ENCODE measurements around the gene NLRP10. TPM values are rescaled to one million over a fixed set of nuclear protein-coding genes. Genes with fewer than 3 reads are reported as not detected.

NLRP10 gene, protein sequence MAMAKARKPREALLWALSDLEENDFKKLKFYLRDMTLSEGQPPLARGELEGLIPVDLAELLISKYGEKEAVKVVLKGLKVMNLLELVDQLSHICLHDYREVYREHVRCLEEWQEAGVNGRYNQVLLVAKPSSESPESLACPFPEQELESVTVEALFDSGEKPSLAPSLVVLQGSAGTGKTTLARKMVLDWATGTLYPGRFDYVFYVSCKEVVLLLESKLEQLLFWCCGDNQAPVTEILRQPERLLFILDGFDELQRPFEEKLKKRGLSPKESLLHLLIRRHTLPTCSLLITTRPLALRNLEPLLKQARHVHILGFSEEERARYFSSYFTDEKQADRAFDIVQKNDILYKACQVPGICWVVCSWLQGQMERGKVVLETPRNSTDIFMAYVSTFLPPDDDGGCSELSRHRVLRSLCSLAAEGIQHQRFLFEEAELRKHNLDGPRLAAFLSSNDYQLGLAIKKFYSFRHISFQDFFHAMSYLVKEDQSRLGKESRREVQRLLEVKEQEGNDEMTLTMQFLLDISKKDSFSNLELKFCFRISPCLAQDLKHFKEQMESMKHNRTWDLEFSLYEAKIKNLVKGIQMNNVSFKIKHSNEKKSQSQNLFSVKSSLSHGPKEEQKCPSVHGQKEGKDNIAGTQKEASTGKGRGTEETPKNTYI
- not detected in 2 replicates for total RNA-seq

DNA sequence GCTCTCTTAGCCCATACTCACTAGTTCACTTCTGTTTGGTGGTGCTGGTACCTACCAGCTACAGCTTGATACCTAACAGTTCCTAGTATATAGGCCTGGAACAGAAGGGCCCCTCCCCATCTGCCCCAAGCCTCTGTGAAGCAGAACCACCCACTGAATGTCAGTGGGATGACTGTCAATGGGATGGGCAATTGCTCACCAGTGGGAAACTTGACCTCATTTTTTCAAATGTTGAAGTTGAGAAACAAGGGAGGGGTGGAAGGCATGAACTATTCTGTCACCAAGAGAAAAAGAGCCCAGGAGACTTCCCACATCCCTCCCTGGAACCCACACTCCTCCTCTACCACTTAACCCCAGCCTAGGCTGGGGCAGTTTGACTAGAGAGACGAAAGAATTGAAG is at the start of gene NLRP10:
TSS of gene NLRP10 (minus strand) at position 62 of the 400 bp plus-strand sequence. CDS start 1,952 bp downstream, outside the sequence.
- intact Hi-C loops (cut with micrococcal nuclease), result no loop called here

DNA sequence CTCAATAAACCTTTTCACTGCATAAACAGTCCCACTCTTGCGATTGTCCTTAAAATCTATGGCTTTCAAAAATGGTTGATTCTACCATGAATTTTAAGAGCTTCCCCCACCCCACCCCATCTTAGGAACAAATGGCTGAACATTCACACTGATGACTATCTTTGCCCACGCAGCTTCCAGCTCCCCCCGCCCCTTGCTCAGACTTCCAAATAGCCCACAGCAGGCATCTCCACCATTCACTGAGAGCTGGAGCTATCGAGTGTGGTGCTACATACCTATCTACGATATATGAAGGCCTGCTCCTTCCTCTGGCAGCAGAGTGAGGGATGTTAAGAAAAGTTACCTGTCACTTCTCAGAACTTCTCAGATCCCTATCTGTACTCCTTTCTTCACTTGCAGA is 48.6 kb upstream of the NLRP10 start:
- intact Hi-C loops (cut with micrococcal nuclease), result no loop called here

DNA sequence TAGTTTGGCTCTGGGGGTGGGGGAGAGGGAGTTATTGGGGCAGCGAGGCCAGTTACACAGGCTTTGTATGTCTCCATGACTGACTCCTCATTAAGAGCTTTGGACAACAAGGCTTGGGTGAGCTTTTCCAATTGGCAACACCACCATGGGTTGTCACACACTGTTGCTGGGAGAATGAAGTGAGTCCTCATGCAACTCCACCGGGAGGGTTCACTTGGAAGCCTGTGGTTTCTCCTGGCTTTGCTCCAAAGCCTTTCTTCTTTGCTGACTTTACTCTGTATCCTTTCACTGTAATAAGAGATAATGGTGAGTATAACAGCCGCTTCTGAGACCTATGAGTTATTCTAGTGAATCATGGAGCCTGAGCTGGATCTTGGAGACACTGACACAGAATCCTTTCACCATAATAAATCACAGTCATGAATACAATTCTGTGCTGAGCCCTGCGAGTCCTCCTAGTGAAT is 46.8 kb upstream of the NLRP10 start:
- intact Hi-C loops (cut with micrococcal nuclease), result no loop called here

DNA sequence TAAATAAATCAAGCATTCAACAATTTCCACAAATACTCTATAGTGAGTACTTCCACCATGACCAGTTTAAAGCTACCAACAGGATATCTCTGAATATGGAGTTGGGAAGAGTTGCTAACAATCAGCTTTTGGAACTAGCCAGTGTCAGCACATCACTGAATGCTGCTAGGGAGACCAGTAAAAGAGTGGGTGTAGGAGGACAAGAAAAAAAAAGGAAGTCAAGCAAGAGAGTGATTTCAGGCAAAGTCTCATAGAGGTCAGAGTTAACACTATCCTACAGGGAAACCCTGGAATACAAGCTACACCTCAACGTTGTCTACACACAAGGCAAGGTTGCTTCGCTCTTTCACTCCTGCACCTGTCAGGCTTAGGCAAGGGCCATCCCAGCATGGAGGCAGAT is 46.1 kb upstream of the NLRP10 start:
- intact Hi-C loops (cut with micrococcal nuclease), result no loop called here

DNA sequence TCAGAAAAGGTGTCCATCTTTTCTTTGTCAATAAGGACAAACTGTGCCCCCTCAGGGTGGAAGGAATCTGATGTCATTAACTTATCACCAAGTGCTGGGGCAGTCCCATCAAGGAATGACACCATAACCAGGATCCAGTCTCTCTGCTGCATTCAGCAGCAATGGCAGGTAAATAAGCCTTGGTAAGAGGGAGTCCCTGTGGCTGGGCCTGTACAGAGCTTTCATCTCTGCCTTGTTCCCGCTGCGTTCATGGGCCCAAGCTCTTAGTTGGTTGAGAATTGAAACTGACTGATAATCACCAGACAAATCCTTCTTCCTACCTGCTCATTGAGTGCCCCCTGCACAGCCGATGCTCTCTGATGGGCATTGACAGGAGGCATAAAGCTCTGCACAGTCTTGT is 44.6 kb upstream of the NLRP10 start:
- intact Hi-C loops (cut with micrococcal nuclease), result no loop called here

DNA sequence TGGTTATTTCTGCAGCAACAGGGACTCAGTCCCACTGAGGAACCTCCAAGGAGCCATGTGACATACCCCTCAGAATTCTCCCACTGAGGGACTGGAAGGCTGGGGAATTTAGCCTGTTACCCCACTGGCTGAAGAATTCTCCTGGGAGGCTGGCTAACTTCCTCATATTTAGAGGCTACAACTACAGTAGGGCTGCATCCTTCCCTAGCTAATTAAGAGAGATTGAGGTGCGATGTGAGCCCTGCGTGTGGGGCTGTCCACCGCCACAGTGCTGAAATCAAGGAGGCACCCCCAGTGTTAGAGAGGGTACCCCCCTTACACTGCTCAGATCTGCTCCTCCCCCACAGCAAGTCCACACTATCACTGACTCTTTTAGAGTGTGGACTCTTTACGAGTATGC is 43.0 kb upstream of the NLRP10 start:
- intact Hi-C loops (cut with micrococcal nuclease), result no loop called here

DNA sequence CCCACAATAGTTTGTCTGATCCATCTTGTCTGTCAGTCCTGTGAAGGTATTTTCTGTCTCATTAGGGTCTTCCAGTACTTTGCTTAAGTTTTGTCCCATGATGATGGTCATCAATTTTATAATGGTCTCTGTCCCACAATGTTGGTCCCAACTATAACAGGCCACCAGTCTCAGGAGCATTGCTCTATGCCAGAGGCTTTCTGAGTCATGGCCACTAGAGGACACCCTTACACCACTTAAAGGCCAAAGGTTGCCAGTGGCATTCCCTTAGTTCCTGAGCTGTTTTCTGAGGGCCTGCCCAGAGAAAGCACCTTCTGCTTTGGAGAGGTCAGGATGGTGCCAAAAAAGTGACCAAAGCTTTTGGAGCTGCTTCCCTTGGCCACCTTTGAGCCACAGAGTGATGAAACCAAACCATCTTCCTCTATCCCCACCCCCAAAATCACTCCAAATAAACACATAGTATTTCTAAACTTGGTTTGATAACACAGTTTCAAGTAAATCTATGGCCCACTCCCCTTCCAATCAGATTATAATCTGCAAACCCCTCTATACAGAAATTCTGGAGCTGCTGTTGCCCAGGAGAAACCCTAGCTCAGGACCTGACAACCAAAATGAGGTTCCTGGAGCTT is 41.2 kb upstream of the NLRP10 start:
- intact Hi-C loops (cut with micrococcal nuclease), result loop anchor here (1.0 kb wide), 2 partner anchors 27 to 93 kb away; no protein-coding TSS in a partner anchor

DNA sequence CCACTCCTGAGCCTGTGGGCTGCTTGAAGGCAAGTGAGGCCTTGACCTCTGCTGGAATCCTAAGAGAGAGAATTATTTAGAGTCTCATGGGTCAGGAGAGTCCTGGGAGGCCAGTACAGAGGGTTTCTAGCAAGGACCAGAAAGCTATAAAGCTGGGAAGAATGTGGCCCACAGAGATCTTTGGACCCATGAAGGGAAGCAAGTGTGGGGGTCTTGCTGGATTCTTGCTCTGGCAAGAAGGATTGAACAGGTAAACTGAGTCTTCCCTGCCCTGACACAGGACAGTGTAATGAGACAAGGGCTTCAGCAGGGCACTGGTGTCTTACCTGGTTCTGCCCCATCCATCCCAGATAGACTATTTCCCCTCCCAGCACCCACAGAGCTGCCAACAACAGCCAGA is 40.3 kb upstream of the NLRP10 start:
- intact Hi-C loops (cut with micrococcal nuclease), result no loop called here

DNA sequence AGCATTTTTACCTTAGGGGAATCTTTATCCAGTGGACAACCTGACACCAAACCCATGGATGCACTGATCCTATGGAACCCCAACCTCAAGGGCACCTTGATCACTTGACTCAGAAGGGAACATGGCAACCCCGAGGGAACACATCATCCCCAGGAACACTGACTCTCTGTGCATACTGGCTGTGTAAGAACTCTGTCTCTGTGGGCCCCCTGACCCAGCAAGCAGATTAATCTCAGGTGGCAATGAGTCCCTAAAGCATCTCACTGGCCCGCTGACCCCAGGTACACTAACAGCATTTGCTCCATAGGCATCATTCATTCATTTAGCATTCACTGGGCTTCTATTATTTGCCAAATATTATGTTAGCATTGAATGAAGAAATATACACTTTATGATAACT is 38.8 kb upstream of the NLRP10 start:
- intact Hi-C loops (cut with micrococcal nuclease), result no loop called here

DNA sequence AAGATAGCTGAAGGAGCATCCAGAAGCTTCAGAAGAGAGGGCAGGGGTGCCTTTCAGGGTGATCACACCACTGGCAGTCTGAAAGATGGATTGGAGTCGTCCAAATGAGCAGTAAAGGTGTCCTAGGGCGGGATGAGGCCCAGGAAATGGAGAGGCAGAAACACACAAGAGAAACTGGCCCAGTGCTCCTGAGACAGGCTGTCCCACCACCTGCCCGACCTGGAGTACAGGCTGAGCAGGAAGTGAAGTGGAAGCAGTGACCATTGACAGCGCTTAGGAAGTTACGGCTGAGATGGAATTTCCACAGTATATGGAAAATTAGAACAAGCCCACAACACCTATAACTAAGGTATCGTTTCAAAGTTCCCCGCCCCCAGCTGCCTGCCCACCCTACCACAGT is 37.9 kb upstream of the NLRP10 start:
- intact Hi-C loops (cut with micrococcal nuclease), result no loop called here

DNA sequence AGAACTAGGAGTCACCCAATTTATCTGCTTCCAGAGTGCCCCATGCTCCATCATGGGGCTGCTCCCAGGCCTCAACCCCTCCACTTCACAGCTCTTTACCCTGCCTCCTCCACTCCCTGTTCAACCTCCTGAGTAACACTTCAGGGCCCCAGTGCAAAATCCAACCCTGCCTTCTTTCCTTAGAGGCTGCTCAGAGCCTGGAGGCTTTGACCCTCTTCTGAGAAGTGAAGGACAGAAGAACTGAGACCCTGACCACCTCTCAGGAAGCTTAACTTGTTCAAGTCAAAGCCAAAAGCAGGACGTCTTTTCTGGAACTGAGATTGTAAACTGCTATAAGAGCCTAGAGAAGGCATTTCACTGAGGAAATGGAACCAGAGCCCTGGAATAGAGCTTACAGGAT is 37.4 kb upstream of the NLRP10 start:
- intact Hi-C loops (cut with micrococcal nuclease), result no loop called here

DNA sequence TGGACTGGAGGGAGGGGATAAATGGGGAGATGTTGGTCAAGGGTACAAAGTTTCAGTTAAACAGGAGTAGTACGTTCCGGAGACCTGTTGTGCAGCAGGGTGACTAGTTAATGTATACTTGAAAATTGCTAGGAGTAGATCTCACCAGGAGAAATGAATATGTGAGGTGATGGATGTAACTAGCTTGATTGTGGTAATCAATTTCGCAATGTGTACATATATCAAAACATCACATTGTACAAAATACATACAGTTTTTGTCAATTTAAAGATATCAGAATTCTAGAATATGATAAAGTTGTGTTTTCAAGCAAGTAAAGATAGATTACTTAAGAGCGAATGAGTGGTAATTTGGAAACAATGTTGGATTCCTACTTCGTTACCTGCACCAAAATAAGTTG is 35.1 kb upstream of the NLRP10 start:
- intact Hi-C loops (cut with micrococcal nuclease), result no loop called here

DNA sequence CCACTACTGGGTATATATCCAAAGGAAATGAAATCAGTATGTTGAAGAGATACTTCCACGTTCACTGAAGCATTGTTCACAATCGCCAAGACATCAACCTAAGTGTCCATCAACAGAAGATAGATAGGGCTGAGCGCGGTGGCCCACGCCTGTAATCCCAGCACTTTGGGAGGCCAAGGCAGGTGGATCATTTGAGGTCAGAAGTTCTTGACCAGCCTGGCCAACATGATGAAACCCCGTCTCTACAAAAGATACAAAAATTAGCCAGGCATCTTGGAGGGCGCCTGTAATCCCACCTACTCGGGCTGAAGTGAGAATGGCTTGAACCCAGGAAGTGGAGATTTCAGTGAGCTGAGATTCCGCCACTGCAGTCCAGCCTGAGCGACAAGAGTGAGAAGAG is 34.5 kb upstream of the NLRP10 start:
- intact Hi-C loops (cut with micrococcal nuclease), result no loop called here

DNA sequence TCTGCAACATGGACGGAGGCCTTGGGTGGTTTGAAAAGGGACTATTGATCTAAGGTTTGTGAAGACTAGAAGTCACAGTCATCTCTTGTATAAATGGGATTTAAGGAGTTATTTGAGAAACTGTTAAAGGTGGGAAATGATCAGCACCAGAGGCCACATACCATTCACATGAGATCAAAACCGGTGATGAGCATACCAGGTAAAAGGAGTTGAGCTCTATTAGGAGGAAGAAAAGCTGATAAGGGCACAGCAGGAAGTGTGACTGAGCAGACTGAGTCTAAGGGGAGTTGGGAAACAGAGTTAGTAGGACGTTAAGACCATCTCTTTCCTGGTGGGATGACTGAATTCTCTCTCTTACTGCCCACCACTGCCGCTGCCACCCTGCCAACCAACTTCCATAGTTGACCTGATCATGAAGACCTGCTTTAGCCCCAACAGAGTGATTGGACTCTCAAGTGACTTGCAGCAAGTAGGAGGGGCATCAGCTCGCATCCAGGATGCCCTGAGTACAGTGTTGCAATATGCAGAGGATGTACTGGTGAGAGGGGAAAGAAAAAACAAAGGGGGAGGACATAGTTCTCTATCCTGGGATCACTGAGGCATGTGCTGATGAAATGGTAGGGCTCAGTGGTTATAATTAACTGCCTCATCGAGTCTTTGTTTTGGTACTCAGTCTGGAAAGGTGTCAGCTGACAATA is 29.5 kb upstream of the NLRP10 start:
- intact Hi-C loops (cut with micrococcal nuclease), result no loop called here

DNA sequence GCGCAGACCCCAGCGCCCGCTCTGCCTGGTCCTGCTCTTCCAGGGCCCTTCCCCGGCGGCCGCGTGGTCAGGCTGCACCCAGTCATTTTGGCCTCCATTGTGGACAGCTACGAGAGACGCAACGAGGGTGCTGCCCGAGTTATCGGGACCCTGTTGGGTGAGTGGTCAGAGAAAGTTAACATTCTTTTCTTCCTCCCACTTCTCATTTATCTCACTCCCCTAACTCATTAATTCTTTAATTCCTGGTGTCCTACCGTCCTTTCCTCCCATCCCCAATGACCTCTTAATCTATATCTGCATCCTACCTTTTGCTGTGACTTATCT is 22.3 kb upstream of the NLRP10 start:
- intact Hi-C loops (cut with micrococcal nuclease), result loop anchor here (1.0 to 10.0 kb wide), 7 partner anchors 31 to 1385 kb away; partner anchors contain the start of genes ILK, PPFIBP2, RPL27A and RRP8

DNA sequence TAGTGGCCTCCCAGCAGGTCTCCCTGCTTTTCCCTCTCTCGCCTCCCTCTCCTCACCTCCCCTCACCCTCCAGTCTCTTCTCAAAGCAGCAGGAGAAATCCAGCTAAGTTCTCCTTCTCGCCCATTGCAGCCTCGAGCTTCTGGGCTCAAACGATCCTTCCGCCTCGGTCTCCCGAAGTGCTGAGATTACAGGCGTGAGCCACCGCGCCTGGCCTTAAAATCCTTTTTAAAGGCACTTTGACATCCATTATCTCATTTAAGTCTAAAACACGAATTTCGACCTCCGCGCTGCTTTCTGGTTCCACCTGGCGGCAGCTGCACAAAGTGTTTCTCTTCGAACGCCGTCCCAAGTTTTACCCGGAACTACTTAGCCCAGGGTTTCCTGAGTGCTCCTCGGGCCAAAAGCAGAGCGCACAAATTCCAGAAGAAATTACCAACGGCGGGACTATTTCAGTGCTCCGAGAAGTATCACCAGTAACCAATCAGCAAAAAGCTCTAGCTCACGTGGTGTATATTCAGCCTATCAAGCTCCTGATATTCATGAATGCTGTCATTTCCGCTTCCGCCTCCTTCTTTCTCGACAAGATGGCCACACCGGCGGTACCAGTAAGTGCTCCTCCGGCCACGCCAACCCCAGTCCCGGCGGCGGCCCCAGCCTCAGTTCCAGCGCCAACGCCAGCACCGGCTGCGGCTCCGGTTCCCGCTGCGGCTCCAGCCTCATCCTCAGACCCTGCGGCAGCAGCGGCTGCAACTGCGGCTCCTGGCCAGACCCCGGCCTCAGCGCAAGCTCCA is 21.7 kb upstream of the NLRP10 start, which contains the start of gene EIF3F:
TSS of gene EIF3F (plus strand) at position 570 of the 792 bp plus-strand sequence. CDS start at position 586, 16 bp downstream.
- intact Hi-C loops (cut with micrococcal nuclease), result loop anchor here (1.0 to 10.0 kb wide), 7 partner anchors 31 to 1385 kb away; partner anchors contain the start of genes ILK, PPFIBP2, RPL27A and RRP8

DNA sequence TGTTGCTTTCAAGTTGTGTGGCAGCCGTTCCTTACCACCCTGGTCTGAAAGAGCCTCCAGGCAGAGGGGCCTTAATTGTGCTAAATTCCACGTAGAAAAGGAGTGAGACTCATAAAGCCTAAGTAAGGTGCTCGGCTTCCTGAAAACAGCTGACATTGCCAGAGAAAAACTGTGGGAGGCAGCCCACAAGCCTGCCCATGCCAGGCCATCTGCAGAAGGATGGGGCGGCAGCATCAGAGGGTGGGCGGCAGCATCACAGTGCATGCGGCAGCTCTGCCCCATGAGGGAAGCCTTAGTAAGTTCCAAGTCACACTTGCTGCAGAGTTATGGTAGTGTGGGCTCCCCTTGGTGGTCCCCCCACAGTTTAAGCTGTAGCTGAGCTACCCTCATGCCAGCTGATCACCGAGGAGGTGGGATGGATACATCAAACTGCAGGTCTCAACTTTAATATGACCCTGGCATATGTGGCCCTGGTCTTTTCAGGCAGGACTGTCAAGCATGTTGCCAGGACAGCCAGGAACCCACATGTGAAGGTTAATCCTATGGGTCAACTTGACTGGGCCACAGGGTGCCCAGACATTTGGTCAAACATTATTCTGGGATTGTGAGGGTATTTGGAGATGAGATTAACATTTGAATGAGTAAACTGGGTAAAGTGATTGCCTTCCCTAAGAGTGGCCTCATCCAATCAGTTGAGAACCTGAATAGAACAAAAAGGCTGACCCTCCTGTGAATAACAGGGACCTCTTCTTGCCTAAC is 18.8 kb upstream of the NLRP10 start:
- intact Hi-C loops (cut with micrococcal nuclease), result loop anchor here (10.0 kb wide), 1 partner anchor 889 kb away; no protein-coding TSS in a partner anchor

DNA sequence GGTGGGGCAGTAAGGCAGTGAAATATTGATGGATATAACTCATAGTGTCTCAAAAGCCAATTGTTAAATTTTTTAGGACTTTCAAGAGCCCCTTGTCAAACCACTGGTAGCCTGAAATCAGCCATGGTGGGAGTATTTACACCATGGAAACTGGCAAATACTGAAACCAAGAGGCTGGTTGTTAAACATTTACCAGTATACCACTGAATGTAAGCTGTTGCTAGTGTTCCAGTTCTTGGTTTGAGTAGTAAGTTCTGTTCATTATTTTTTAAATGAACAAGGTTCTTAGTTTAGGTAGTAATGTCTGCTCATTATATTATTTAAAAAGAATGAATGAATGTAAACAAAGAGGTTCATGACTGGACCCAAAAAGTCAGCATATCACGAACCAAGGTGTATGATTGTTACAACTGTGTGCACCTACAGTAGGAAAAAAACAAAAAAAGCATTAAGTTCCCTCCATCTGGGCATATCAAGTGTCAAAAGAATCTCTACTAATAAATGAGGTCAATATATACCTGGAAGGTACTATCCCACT is 17.4 kb upstream of the NLRP10 start:
- intact Hi-C loops (cut with micrococcal nuclease), result loop anchor here (10.0 kb wide), 1 partner anchor 888 kb away; no protein-coding TSS in a partner anchor

DNA sequence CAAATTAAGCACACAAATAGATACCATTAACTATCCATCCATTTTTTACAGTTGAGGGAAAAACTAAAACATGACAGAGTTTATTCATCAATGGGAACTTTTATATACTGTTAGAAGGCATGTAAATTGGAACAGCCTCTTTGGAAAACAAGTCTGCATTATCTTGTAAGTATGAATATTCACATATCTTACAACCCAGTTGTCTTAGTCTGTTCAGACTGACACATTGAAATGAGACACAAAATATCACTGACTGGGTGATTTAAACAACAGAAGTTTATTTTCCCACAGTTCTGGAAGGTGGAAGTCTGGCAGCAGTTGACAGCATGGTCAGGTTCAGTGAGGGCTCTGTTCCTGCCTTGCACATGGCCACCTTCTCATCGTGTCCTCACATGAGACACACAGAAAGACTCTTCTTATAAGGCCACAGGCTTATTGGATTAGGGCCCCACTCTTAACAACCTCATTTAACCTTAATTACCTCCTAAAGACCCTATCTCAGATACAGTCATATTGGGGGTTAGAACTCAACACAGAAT is 16.4 kb upstream of the NLRP10 start:
- intact Hi-C loops (cut with micrococcal nuclease), result loop anchor here (10.0 kb wide), 1 partner anchor 887 kb away; no protein-coding TSS in a partner anchor

Data from T-helper 2 cell treated with Interferon-gamma antibody and Interleukin-4, amounts not matched to agents 100 ng/mL and 5 ng/mL, for 36 hours (primary cell).